PC-3 (cell line): ENCODE results near the gene NCAPD2. TPM values are rescaled to one million over a fixed set of nuclear protein-coding genes. Genes with fewer than 3 reads are reported as not detected.

Source experiments
- ATAC-seq: fragments of 200-7000 bp; cut with Tn5 transposase; 2 replicates; pipeline ENCODE4 v1.9.1; 2020; ENCODE audit warnings: mild to moderate bottlenecking, moderate library complexity
- BruUV-seq: library from RNA; stranded (reverse); fragments of 400-500 nt; replicated peaks from 2 replicates; lab custom pipeline; 2021; lab: Mats Ljungman, UMichigan
- CTCF ChIA-PET: fragments of 300-600 bp; sonication (Branson Sonifier 250); formaldehyde crosslinking; loops from one replicate; lab custom pipeline; 2022; ENCODE audit warnings: antibody characterized with exemption; lab: Charles Lee
- POLR2A ChIA-PET: fragments of 300-600 bp; sonication (Branson Sonifier 250); formaldehyde crosslinking; loops from one replicate; lab custom pipeline; 2022; ENCODE audit warnings: antibody characterized with exemption; ENCODE audit not compliant: unreplicated experiment; lab: Charles Lee
- DNase-seq: peaks from one replicate; pipeline ENCODE4 v3.0.0-alpha.2; 2015
- H2AFZ ChIP-seq: fragments of 300-600 bp; sonication (generic); 2 replicates; pipeline ENCODE4 v1.6.0; 2016; ENCODE audit warnings: antibody characterized with exemption, low read length
- H3F3A ChIP-seq: fragments of 300-600 bp; sonication (generic); one replicate; pipeline ENCODE4 v1.6.0; 2017; ENCODE audit warnings: antibody characterized with exemption, low read length, control low read depth, mild to moderate bottlenecking; ENCODE audit not compliant: unreplicated experiment
- H3K27ac ChIP-seq: fragments of 300-600 bp; sonication (generic); 2 replicates; pipeline ENCODE4 v1.5.1; 2016; ENCODE audit warnings: mild to moderate bottlenecking, low read length
- H3K27me3 ChIP-seq: fragments of 300-600 bp; sonication (generic); 2 replicates; pipeline ENCODE4 v1.6.1; 2016; ENCODE audit warnings: low read length, mixed read lengths
- H3K36me3 ChIP-seq: fragments of 300-600 bp; sonication (generic); 2 replicates; pipeline ENCODE4 v1.6.1; 2016; ENCODE audit warnings: low read depth, mixed run types, low read length, mixed read lengths
- H3K4me1 ChIP-seq: fragments of 300-600 bp; sonication (generic); 2 replicates; pipeline ENCODE4 v1.5.1; 2016; ENCODE audit warnings: low read length; ENCODE audit not compliant: insufficient read depth
- H3K4me2 ChIP-seq: fragments of 300-600 bp; sonication (generic); 2 replicates; pipeline ENCODE4 v1.6.0; 2016; ENCODE audit warnings: low read length
- H3K4me3 ChIP-seq: fragments of 300-600 bp; sonication (generic); 2 replicates; pipeline ENCODE4 v1.5.1; 2016; ENCODE audit warnings: mild to moderate bottlenecking, low read length, mixed read lengths
- H3K79me2 ChIP-seq: fragments of 300-600 bp; sonication (generic); 2 replicates; pipeline ENCODE4 v1.6.1; 2017; ENCODE audit warnings: low read length, mixed read lengths
- H3K9ac ChIP-seq: fragments of 300-600 bp; sonication (generic); 2 replicates; pipeline ENCODE4 v1.6.0; 2016; ENCODE audit warnings: mild to moderate bottlenecking, low read length
- H3K9me2 ChIP-seq: fragments of 300-600 bp; sonication (generic); replicated peaks from 2 replicates; pipeline ENCODE4 v1.6.1; 2016; ENCODE audit warnings: mixed run types, low read length, mixed read lengths
- H3K9me3 ChIP-seq: fragments of 300-600 bp; sonication (generic); 2 replicates; pipeline ENCODE4 v1.6.1; 2016; ENCODE audit warnings: low read length, mixed read lengths
- H4K20me1 ChIP-seq: fragments of 300-600 bp; sonication (generic); 2 replicates; pipeline ENCODE4 v1.6.1; 2016; ENCODE audit warnings: low read length, mixed read lengths
- EZH2 ChIP-seq: fragments of 300-600 bp; sonication (generic); IDR thresholded peaks from one replicate; pipeline ENCODE4 v1.6.1; 2017; ENCODE audit warnings: antibody characterized with exemption, mild to moderate bottlenecking, low read length; ENCODE audit not compliant: unreplicated experiment
- EZH2phosphoT487 ChIP-seq: fragments of 300-600 bp; sonication (generic); IDR thresholded peaks from 2 replicates; pipeline ENCODE4 v1.6.1; 2018; ENCODE audit warnings: mild to moderate bottlenecking, antibody characterized with exemption, low read length, borderline replicate concordance
- intact Hi-C: fragments of 100-400 bp; cut with micrococcal nuclease; formaldehyde crosslinking; loops from 2 replicates; pipeline ENCODE4 v1.9.0; 2023
- total RNA-seq: library from RNA; depleted of rRNA; stranded (reverse); fragments of >200 nt; gene quantifications from 2 replicates; pipeline ENCODE4 v1.2.3, GENCODE V29; 2014
- TF ChIP-seq, protein P1 (sequence below): fragments of 300-600 bp; sonication (generic); conservative IDR thresholded peaks from 2 replicates; pipeline ENCODE4 v1.5.1; 2017; ENCODE audit warnings: antibody characterized with exemption, low read depth, mild to moderate bottlenecking, low read length

Gene NCAPD2
- total RNA-seq, 1 experiment from 2014 or later = 105 TPM

DNA sequence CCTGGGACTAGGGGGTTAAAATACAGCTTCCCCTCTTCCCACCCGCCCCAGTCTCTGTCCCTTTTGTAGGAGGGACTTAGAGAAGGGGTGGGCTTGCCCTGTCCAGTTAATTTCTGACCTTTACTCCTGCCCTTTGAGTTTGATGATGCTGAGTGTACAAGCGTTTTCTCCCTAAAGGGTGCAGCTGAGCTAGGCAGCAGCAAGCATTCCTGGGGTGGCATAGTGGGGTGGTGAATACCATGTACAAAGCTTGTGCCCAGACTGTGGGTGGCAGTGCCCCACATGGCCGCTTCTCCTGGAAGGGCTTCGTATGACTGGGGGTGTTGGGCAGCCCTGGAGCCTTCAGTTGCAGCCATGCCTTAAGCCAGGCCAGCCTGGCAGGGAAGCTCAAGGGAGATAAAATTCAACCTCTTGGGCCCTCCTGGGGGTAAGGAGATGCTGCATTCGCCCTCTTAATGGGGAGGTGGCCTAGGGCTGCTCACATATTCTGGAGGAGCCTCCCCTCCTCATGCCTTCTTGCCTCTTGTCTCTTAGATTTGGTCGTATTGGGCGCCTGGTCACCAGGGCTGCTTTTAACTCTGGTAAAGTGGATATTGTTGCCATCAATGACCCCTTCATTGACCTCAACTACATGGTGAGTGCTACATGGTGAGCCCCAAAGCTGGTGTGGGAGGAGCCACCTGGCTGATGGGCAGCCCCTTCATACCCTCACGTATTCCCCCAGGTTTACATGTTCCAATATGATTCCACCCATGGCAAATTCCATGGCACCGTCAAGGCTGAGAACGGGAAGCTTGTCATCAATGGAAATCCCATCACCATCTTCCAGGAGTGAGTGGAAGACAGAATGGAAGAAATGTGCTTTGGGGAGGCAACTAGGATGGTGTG is 42.3 kb downstream of the NCAPD2 start:
- H3K4me3 ChIP-seq = peak overlapping the region; percentile 97
- peaks cover 36% of the 10 kb centered on the region for H3K36me3 ChIP-seq
- H3F3A ChIP-seq = peaks cover 22% of the 10 kb centered on the region
- H3K9me3 ChIP-seq = no peaks in the 10 kb centered on the region
- peak overlapping the region; percentile 96 for H3K9ac ChIP-seq
- TF ChIP-seq EZH2 (no peak), EZH2phosphoT487 (no peak)
- TF ChIP-seq, protein P1, sequence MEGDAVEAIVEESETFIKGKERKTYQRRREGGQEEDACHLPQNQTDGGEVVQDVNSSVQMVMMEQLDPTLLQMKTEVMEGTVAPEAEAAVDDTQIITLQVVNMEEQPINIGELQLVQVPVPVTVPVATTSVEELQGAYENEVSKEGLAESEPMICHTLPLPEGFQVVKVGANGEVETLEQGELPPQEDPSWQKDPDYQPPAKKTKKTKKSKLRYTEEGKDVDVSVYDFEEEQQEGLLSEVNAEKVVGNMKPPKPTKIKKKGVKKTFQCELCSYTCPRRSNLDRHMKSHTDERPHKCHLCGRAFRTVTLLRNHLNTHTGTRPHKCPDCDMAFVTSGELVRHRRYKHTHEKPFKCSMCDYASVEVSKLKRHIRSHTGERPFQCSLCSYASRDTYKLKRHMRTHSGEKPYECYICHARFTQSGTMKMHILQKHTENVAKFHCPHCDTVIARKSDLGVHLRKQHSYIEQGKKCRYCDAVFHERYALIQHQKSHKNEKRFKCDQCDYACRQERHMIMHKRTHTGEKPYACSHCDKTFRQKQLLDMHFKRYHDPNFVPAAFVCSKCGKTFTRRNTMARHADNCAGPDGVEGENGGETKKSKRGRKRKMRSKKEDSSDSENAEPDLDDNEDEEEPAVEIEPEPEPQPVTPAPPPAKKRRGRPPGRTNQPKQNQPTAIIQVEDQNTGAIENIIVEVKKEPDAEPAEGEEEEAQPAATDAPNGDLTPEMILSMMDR = no peak
- H4K20me1 ChIP-seq = peaks cover 42% of the 10 kb centered on the region
- no peaks in the 10 kb centered on the region for H3K9me2 ChIP-seq
- H3K27ac ChIP-seq = peak overlapping the region; percentile 99
- BruUV-seq = no TSS peak
- peak overlapping the region; percentile 99 for H3K4me2 ChIP-seq
- intact Hi-C loops = loop anchor here (2.0 kb wide), 1 partner anchor 199 kb away; no protein-coding TSS in a partner anchor
- H3K27me3 ChIP-seq = no peaks in the 10 kb centered on the region
- peaks cover 48% of the 10 kb centered on the region for H3K4me1 ChIP-seq
- ChIA-PET CTCF (no interaction called here), POLR2A (no interaction called here)
- H3K79me2 ChIP-seq = peaks cover 47% of the 10 kb centered on the region
- ATAC-seq (no peak), DNase-seq (no peak)
- H2AFZ ChIP-seq = no peak overlapping the region

DNA sequence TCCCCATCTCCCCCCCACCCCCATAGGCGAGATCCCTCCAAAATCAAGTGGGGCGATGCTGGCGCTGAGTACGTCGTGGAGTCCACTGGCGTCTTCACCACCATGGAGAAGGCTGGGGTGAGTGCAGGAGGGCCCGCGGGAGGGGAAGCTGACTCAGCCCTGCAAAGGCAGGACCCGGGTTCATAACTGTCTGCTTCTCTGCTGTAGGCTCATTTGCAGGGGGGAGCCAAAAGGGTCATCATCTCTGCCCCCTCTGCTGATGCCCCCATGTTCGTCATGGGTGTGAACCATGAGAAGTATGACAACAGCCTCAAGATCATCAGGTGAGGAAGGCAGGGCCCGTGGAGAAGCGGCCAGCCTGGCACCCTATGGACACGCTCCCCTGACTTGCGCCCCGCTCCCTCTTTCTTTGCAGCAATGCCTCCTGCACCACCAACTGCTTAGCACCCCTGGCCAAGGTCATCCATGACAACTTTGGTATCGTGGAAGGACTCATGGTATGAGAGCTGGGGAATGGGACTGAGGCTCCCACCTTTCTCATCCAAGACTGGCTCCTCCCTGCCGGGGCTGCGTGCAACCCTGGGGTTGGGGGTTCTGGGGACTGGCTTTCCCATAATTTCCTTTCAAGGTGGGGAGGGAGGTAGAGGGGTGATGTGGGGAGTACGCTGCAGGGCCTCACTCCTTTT is 43.1 kb downstream of the NCAPD2 start:
- peaks cover 22% of the 10 kb centered on the region for H3F3A ChIP-seq
- peaks cover 42% of the 10 kb centered on the region for H4K20me1 ChIP-seq
- ATAC-seq (no peak), DNase-seq (no peak)
- no peak overlapping the region for H3K9ac ChIP-seq
- H3K9me2 ChIP-seq = no peaks in the 10 kb centered on the region
- no peaks in the 10 kb centered on the region for H3K27me3 ChIP-seq
- no peak overlapping the region for H3K27ac ChIP-seq
- CTCF ChIA-PET = no interaction called here
- H2AFZ ChIP-seq = no peak overlapping the region
- no peaks in the 10 kb centered on the region for H3K9me3 ChIP-seq
- TF ChIP-seq EZH2 (no peak), EZH2phosphoT487 (no peak)
- TF ChIP-seq, protein P1 = no peak
- H3K36me3 ChIP-seq = peaks cover 34% of the 10 kb centered on the region
- H3K79me2 ChIP-seq = peaks cover 47% of the 10 kb centered on the region
- peaks cover 42% of the 10 kb centered on the region for H3K4me1 ChIP-seq
- H3K4me3 ChIP-seq = peak overlapping the region; percentile 97
- POLR2A ChIA-PET = no interaction called here
- no TSS peak for BruUV-seq
- H3K4me2 ChIP-seq = peak overlapping the region; percentile 99
- intact Hi-C loops = no loop called here
